Heart right ventricle (tissue), 16 donors: ENCODE results near the gene GRIN2A. TPM values are rescaled to one million over a fixed set of nuclear protein-coding genes. Genes with fewer than 3 reads are reported as not detected.

ENCODE experiments used
- ATAC-seq, 8 donors: fragments of 200-7000 bp; cut with Tn5 transposase; one replicate each; pipeline ENCODE4 v1.9.1; 2020; ENCODE audit warnings: mild to moderate bottlenecking in 8 of 8, moderate library complexity in 8 of 8, moderate number of reproducible peaks in 1 of 8
- DNase-seq, 2 donors: peaks; one replicate each; pipeline ENCODE4 v3.0.0-alpha.2; 2020
- H3K27ac ChIP-seq, 10 donors: fragments of 200-600 bp; sonication (generic) in 2 of 10; one replicate each; pipeline versions ENCODE4 v1.5.0 to v1.8.0; 2020 to 2022; ENCODE audit warnings: mild to moderate bottlenecking in 3 of 10
- H3K27me3 ChIP-seq, 7 donors: fragments of 200-600 bp; one replicate each; pipeline ENCODE4 v1.8.0; 2021 to 2022; ENCODE audit warnings: mild to moderate bottlenecking in 2 of 7
- H3K36me3 ChIP-seq, 9 donors: fragments of 200-600 bp; sonication (generic) in 1 of 9; one replicate each; pipeline versions ENCODE4 v1.5.0 to v1.8.0; 2020 to 2022; ENCODE audit warnings: mild to moderate bottlenecking in 2 of 9
- H3K4me1 ChIP-seq, 9 donors: fragments of 200-600 bp; sonication (generic) in 1 of 9; one replicate each; pipeline versions ENCODE4 v1.5.0 to v1.8.0; 2020 to 2022; ENCODE audit warnings: mild to moderate bottlenecking in 4 of 9
- H3K4me3 ChIP-seq, 10 donors: fragments of 200-600 bp; sonication (generic) in 2 of 10; one replicate each; pipeline versions ENCODE4 v1.5.0 to v1.8.0; 2020 to 2022; ENCODE audit warnings: mild to moderate bottlenecking in 7 of 10, moderate library complexity in 2 of 10
- H3K9me3 ChIP-seq, 11 donors: fragments of 200-600 bp in 10 of 11; sonication (generic) in 2 of 11; one replicate each; pipeline versions ENCODE4 v1.5.0 to v1.8.0; 2013 to 2022; ENCODE audit warnings: mild to moderate bottlenecking in 2 of 11, control low read depth in 1 of 11, moderate library complexity in 1 of 11
- WGBS, 2 donors: extraction: QIAGEN DNeasy Blood & Tissue Kit; methylation state at CpG; one replicate each; pipeline ENCODE4 v1.1.7; 2013; ENCODE audit warnings: inconsistent platforms in 1 of 2; 5-methylcytosine and 5-hydroxymethylcytosine counted together
- intact Hi-C, 10 donors: fragments of 100-400 bp; cut with DNase I; formaldehyde crosslinking; loops; one replicate each; pipeline versions ENCODE4 v1.11.1 to v1.14.2; 2022
- polyA plus RNA-seq, 2 donors: library from polyadenylated mRNA; stranded (reverse); fragments of 200-250 nt; gene quantifications; one replicate each; pipeline ENCODE4 v1.2.3, GENCODE V29; 2013
- total RNA-seq, 10 donors: library from RNA; stranded (reverse); fragmentation: NEBNext Ultra II Directional in 3 of 10; extraction: Animal tissue kit (Norgen Biotek cat#: 25700) in 3 of 10; gene quantifications; one replicate each; pipeline versions ENCODE4 v1.2.1 to v1.2.4, GENCODE V29; 2021 to 2023
- TF ChIP-seq, protein P1 (sequence below), 9 donors: fragments of 200-600 bp; sonication (generic) in 2 of 9; IDR thresholded peaks; one replicate each; pipeline versions ENCODE4 v1.5.0 to v1.8.0; 2021 to 2022; ENCODE audit warnings: antibody characterized with exemption in 9 of 9, mild to moderate bottlenecking in 5 of 9, moderate library complexity in 1 of 9
- donor health status: Arrhythmogenic right ventricular cardiomyopathy.
- donor health status: ischemic (EF 13 %, LVEDD 7.1; RV severe dilation, severe dysfunction).
- donor health status: healthy with polysubstance abuse.
- donor health status: DM: no; HTN: yes; CAD: no.
- donor health status: DM: no; HTN: no; CAD: no.
- donor health status: ischemic (EF 25% LVEDD 6.9; RV normal size, moderate dysfunction).
- donor health status: ischemic (EF 25% LVEDD 5.7; RV mildly dilated, moderate dysfunction).
- donor health status: healthy.
- donor health status: DM: yes; HTN: yes; CAD: no.
- donor health status: Ischemic cardiomyopathy.
- donor health status: ischemic (EF 35%, LVEDD 5.7; RV mildly dilated, moderate dysfunction).
- donor health status: nonischemic (EF 11% LVEDD 7.7; RV severe dilation, severe dysfunction).
- donor health status: DM: yes; HTN: yes; CAD: no.
- donor health status: PGD.
- donor health status: ischemic (EF 29% LVEDD 5.4; RV normal size, mild dysfunction).
- donor health status: nonischemic (EF 23%, LVEDD 6.1; RV moderate dilation, normal function).

Gene GRIN2A
- total and polyA plus RNA-seq, 12 donors: 0.01 to 11.7 (median 4.7) TPM

DNA sequence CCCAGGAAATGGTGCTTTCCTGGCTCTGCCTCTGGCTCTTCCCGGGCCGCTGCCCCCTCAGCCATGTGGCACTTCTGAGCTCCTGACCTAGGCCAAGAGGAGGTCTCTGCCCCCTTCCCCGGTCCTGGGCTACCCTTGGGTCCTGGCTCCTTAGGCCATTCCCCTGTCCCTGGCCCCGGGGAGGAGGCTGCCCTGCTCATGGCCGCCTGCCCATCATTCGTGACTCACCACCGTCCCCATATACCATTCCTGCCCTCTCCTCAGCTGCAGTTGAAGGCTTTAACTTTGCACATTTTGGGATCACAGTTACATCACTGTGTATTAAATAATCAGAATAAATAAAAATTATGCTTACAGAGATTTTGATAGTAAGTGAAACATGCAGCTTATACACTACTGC, 69.0 kb downstream of the GRIN2A start:
- Histone ChIP-seq H3K27me3 (peaks cover 0 to 5% (median 0%) of the 10 kb centered on the region in 7 donors), H3K4me1 (no peaks in the 10 kb centered on the region), H3K36me3 (no peaks in the 10 kb centered on the region), H3K4me3 (no peak overlapping the region), H3K27ac (no peak overlapping the region), H3K9me3 (no peaks in the 10 kb centered on the region)
- intact Hi-C loops: loop anchor here in 1 of 10 donors (10.0 kb wide), 1 partner anchor 58 kb away; no protein-coding TSS in a partner anchor
- whole genome bisulfite sequencing, 2 donors: 77 to 78% methylated on average over 6 to 7 of the region's 7 CpGs
- no peak for ATAC-seq
- TF ChIP-seq, protein P1, sequence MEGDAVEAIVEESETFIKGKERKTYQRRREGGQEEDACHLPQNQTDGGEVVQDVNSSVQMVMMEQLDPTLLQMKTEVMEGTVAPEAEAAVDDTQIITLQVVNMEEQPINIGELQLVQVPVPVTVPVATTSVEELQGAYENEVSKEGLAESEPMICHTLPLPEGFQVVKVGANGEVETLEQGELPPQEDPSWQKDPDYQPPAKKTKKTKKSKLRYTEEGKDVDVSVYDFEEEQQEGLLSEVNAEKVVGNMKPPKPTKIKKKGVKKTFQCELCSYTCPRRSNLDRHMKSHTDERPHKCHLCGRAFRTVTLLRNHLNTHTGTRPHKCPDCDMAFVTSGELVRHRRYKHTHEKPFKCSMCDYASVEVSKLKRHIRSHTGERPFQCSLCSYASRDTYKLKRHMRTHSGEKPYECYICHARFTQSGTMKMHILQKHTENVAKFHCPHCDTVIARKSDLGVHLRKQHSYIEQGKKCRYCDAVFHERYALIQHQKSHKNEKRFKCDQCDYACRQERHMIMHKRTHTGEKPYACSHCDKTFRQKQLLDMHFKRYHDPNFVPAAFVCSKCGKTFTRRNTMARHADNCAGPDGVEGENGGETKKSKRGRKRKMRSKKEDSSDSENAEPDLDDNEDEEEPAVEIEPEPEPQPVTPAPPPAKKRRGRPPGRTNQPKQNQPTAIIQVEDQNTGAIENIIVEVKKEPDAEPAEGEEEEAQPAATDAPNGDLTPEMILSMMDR (IDR thresholded peaks at IDR 0.05): no peak
- no peak for DNase-seq

DNA sequence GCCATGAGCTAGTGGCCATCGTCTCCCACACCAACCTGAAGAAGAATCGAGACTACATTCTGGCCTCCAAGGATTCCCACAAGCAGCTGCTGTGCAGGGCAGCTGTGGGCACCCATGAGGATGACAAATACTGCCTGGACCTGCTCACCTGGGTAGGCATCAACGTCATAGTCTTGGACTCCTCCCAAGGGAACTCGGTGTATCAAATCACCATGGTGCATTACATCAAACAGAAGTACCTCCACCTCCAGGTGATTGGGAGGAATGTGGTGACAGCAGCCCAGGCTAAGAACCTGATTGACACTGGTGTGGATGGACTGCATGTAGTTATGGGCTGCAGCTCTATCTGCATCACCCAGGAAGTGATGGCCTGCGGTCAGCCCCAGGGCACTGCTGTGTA, 70.2 kb downstream of the GRIN2A start:
- Histone ChIP-seq H3K4me1 (no peaks in the 10 kb centered on the region), H3K9me3 (no peaks in the 10 kb centered on the region), H3K27ac (no peak overlapping the region), H3K27me3 (peaks cover 0 to 5% (median 0%) of the 10 kb centered on the region in 7 donors), H3K4me3 (no peak overlapping the region), H3K36me3 (no peaks in the 10 kb centered on the region)
- 95 to 97% methylated on average over 5 of the region's 5 CpGs for whole genome bisulfite sequencing, 2 donors
- intact Hi-C loops: loop anchor here in 1 of 10 donors (10.0 kb wide), 1 partner anchor 57 kb away; no protein-coding TSS in a partner anchor
- TF ChIP-seq, protein P1 (IDR thresholded peaks at IDR 0.05): no peak
- no peak for DNase-seq
- ATAC-seq: no peak

DNA sequence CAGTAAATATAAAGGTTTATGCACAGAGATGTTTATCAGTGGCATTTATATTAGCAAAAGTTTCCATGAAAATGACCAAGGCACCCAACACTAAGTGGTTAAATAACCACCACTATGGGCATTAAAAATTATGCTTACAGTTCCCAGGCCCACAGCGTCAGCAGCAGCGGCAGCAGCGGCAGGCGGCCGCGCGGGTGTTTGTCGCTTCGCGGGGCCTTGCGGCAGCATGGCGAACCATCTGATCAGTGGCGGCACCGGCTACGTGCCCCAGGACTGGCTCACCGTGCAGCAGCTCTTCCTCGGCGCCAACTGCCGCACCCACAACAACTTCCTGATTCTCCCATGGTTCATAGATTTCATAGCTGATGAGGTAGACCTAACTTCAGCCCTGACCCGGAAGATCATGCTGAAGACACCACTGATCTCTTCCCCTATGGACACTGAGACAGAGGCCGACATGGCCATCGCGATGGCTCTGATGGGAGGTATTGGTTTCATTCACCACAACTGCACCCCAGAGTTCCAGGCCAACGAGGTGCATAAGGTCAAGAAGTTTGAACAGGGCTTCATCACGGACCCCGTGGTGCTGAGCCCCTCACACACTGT, 71.0 kb downstream of the GRIN2A start:
- Histone ChIP-seq H3K4me1 (no peaks in the 10 kb centered on the region), H3K36me3 (no peaks in the 10 kb centered on the region), H3K4me3 (no peak overlapping the region), H3K9me3 (no peaks in the 10 kb centered on the region), H3K27ac (no peak overlapping the region), H3K27me3 (peaks cover 0 to 4% (median 0%) of the 10 kb centered on the region in 7 donors)
- intact Hi-C loops: loop anchor here in 1 of 10 donors (10.0 kb wide), 1 partner anchor 56 kb away; no protein-coding TSS in a partner anchor
- DNase-seq: no peak
- TF ChIP-seq, protein P1 (IDR thresholded peaks at IDR 0.05): no peak
- WGBS, 2 donors: 93 to 96% methylated on average over 26 of the region's 26 CpGs
- no peak for ATAC-seq

DNA sequence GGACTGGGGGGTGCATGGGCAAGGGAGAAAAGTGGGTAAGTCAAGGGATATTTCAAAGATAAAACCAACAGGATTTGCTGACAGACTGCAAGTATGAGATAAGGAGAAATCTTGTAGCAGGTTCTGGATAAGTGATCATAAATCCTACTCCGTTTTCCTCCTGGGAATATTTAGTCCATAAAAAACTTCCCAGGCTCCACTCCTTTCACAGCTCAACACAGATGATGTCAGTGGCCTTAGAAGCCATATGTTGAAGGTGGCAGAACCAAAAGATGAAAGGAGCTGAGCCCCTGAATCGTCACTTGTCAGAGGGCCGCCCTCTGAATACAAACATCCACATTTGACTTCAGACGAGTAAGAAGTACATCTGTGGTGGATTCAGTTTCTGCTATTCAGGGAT, 71.7 kb downstream of the GRIN2A start:
- intact Hi-C loops: loop anchor here in 1 of 10 donors (10.0 kb wide), 1 partner anchor 56 kb away; no protein-coding TSS in a partner anchor
- DNase-seq (no peak), ATAC-seq (no peak)
- 43 to 46% methylated on average over 4 of the region's 4 CpGs for whole genome bisulfite sequencing, 2 donors
- TF ChIP-seq, protein P1 (IDR thresholded peaks at IDR 0.05): no peak
- H3K4me1 ChIP-seq: no peaks in the 10 kb centered on the region
- no peaks in the 10 kb centered on the region for H3K36me3 ChIP-seq
- H3K27ac ChIP-seq: no peak overlapping the region
- H3K4me3 ChIP-seq: no peak overlapping the region
- no peaks in the 10 kb centered on the region for H3K9me3 ChIP-seq
- H3K27me3 ChIP-seq: peaks cover 0 to 4% (median 0%) of the 10 kb centered on the region in 7 donors
